Neural crest cell (in vitro differentiated cells): ENCODE data around the gene ADCY9. TPM values are rescaled to one million over a fixed set of nuclear protein-coding genes. Genes with fewer than 3 reads are reported as not detected.

ENCODE experiments used
- DNase-seq: peaks from one replicate; pipeline ENCODE4 v3.0.0; 2021; ENCODE audit warnings: low read depth, mixed read lengths, low spot score
- H3K27ac Mint-ChIP-seq: one replicate; pipeline ENCODE4 v1.8.0; 2021; ENCODE audit warnings: mild to moderate bottlenecking, mixed read lengths; ENCODE audit not compliant: unreplicated experiment
- H3K27me3 Mint-ChIP-seq: 2 replicates; pipeline ENCODE4 v1.8.0; 2021; ENCODE audit warnings: low read depth, mild to moderate bottlenecking, mixed read lengths
- H3K36me3 Mint-ChIP-seq: 2 replicates; pipeline ENCODE4 v1.8.0; 2021; ENCODE audit warnings: low read depth, mild to moderate bottlenecking, mixed read lengths
- H3K4me1 Mint-ChIP-seq: 2 replicates; pipeline ENCODE4 v1.8.0; 2021; ENCODE audit warnings: mixed read lengths
- H3K4me3 Mint-ChIP-seq: one replicate; pipeline ENCODE4 v1.8.0; 2021; ENCODE audit warnings: mild to moderate bottlenecking, mixed read lengths
- H3K9me3 Mint-ChIP-seq: 2 replicates; pipeline ENCODE4 v1.8.0; 2021; ENCODE audit warnings: mixed read lengths
- total RNA-seq: library from RNA; stranded (reverse); gene quantifications from 2 replicates; pipeline ENCODE4 v1.2.1, GENCODE V29; 2021
- TF ChIP-seq, protein P1 (sequence below): fragments of 200-600 bp; sonication (generic); conservative IDR thresholded peaks from 2 replicates; pipeline ENCODE4 v1.5.0; 2021; ENCODE audit warnings: antibody characterized with exemption, mild to moderate bottlenecking

Gene ADCY9
- total RNA-seq, 1 donor from 2014 or later = 11.6 TPM

- no peak overlapping the region for H3K27ac Mint-ChIP-seq
- DNase-seq = no peak
- no peaks in the 10 kb centered on the region for H3K9me3 Mint-ChIP-seq
- no peaks in the 10 kb centered on the region for H3K36me3 Mint-ChIP-seq
- TF ChIP-seq, protein P1, sequence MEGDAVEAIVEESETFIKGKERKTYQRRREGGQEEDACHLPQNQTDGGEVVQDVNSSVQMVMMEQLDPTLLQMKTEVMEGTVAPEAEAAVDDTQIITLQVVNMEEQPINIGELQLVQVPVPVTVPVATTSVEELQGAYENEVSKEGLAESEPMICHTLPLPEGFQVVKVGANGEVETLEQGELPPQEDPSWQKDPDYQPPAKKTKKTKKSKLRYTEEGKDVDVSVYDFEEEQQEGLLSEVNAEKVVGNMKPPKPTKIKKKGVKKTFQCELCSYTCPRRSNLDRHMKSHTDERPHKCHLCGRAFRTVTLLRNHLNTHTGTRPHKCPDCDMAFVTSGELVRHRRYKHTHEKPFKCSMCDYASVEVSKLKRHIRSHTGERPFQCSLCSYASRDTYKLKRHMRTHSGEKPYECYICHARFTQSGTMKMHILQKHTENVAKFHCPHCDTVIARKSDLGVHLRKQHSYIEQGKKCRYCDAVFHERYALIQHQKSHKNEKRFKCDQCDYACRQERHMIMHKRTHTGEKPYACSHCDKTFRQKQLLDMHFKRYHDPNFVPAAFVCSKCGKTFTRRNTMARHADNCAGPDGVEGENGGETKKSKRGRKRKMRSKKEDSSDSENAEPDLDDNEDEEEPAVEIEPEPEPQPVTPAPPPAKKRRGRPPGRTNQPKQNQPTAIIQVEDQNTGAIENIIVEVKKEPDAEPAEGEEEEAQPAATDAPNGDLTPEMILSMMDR = no peak
- peaks cover 4% of the 10 kb centered on the region for H3K4me1 Mint-ChIP-seq
- no peaks in the 10 kb centered on the region for H3K27me3 Mint-ChIP-seq
- H3K4me3 Mint-ChIP-seq = no peak overlapping the region
Measured at GRCh38 chr16:4131621-4132020, 15.4 kb upstream of the ADCY9 start.

DNA sequence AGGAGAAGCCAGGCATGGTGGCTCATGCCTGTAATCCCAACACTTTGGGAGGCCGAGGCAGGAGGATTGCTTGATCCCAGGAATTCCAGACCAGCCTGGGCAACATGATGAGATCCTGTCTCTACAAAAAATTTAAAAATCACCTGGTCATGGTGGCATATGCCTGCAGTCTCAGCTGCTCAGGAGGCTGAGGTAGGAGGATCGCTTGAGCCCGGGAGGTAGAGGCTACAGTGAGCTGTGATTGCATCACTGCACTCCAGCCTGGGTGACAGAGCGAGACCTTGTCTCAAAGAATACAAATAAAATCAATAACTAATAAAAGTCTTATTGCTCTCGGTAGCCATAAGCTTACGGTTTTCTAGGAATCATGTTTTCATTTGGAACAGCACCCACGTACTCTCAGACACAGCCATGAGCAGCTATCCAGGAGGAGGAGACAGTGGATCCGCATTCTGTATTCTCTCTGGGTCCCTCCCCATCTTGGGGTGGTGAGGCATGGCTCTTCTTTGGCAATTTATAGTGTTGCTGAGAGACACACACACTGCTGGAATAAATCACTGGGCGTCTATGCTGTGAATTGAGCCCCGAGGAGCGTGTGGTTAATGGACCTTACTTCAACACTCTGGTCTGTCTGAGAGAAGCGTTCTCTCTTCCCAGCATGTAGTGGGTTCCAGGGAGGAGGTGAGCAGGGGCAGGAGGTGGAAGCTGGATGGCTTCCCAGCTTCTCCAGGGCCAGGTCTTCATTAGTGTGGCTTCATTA, 8.5 kb upstream of the ADCY9 start:
- H3K27ac Mint-ChIP-seq = no peak overlapping the region

GRCh38 chr16:4123616-4124300, 7.5 kb upstream of the ADCY9 start:
- TF ChIP-seq, protein P1 = no peak
- no peaks in the 10 kb centered on the region for H3K36me3 Mint-ChIP-seq
- H3K9me3 Mint-ChIP-seq = no peaks in the 10 kb centered on the region
- DNase-seq = no peak
- no peak overlapping the region for H3K27ac Mint-ChIP-seq
- H3K4me3 Mint-ChIP-seq = no peak overlapping the region
- H3K4me1 Mint-ChIP-seq = no peaks in the 10 kb centered on the region
- H3K27me3 Mint-ChIP-seq = no peaks in the 10 kb centered on the region

More for the DNA sequence above, 8.5 kb upstream of the ADCY9 start:
- no peaks in the 10 kb centered on the region for H3K27me3 Mint-ChIP-seq
- no peak for DNase-seq
- H3K4me1 Mint-ChIP-seq = no peaks in the 10 kb centered on the region
- TF ChIP-seq, protein P1 = no peak
- H3K4me3 Mint-ChIP-seq = no peak overlapping the region
- no peaks in the 10 kb centered on the region for H3K36me3 Mint-ChIP-seq
- H3K9me3 Mint-ChIP-seq = no peaks in the 10 kb centered on the region

GRCh38 chr16:4120176-4120575, 3.9 kb upstream of the ADCY9 start:
- TF ChIP-seq, protein P1 = no peak
- peaks cover 7% of the 10 kb centered on the region for H3K4me1 Mint-ChIP-seq
- no peak overlapping the region for H3K27ac Mint-ChIP-seq
- H3K9me3 Mint-ChIP-seq = no peaks in the 10 kb centered on the region
- no peaks in the 10 kb centered on the region for H3K36me3 Mint-ChIP-seq
- peaks cover 7% of the 10 kb centered on the region for H3K27me3 Mint-ChIP-seq
- no peak overlapping the region for H3K4me3 Mint-ChIP-seq
- DNase-seq = no peak

DNA sequence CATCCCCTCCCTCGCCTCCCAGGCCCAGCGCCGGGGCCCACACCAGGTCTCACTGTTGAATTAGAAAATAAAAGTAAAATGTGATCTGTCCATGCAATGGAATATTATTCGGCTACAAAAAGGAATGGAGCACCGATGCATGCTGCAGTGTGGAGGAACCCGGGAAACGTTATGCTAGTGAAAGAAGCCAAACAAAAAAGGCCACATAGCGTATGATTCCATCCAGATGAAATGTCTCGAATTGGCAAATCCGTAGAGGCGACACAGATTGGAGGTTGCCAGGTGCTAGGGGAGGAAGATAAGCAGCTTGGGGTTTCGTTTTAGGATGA, 972 bp upstream of the ADCY9 start:
- no peak for DNase-seq
- H3K27me3 Mint-ChIP-seq = peaks cover 17% of the 10 kb centered on the region
- H3K27ac Mint-ChIP-seq = no peak overlapping the region
- TF ChIP-seq, protein P1 = no peak
- H3K4me3 Mint-ChIP-seq = peak overlapping the region; percentile 70
- H3K4me1 Mint-ChIP-seq = peaks cover 29% of the 10 kb centered on the region
- H3K36me3 Mint-ChIP-seq = peaks cover 4% of the 10 kb centered on the region
- H3K9me3 Mint-ChIP-seq = no peaks in the 10 kb centered on the region
